Endothelial cell of hepatic sinusoid (primary cell): ENCODE results near the gene RNF212.
"Not testable (repeated sequence)": the region's sequence is repeated elsewhere in the genome, so short reads cannot be mapped to it uniquely, and the experiment has no call there.

ENCODE experiments used
- in situ Hi-C: cut with HindIII; loops from 2 replicates; pipeline ENCODE4 v1.10.0; 2017; ENCODE audit warnings: low sequenced_read_pairs

Gene RNF212

DNA sequence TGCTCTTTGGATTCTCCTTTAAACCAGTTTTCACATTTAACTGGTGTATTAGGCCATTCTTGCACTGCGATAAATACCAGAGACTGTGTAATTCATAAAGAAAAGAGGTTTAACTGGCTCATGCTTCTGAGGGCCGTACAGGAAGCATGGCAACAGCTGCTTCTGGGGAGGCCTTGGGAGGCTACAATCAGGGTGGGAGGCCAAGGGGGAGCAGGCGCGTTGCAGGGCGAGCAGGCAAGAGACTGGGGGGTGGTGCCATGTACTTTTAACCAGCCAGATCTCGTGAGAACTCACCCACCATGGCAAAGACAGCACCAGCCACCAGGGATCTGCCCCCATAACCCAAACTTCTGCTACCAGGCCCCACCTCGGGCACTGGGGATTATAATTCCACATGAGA lies 38.1 kb downstream of the RNF212 start:
- in situ Hi-C loops: no loop called here

DNA sequence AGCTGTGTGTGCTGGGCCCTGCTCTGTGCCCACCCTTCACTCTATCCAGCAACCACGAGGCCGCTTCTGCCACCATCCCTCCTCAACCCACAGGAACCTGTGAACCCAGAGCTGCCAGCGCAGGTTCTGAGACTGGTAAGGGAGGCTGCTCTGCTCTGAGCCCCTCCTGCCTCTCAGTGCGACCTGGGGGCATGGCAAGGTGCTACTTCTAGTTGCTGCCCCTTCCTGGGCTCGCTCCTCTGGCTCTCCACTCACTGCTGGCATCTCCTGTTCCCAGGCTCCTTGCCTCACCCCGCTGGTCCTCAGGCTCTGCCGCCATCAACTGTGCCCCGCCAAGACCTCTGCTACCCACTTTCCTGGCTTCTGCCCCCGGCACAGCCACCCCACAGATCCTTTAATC lies 39.3 kb downstream of the RNF212 start:
- in situ Hi-C loops: no loop called here

DNA sequence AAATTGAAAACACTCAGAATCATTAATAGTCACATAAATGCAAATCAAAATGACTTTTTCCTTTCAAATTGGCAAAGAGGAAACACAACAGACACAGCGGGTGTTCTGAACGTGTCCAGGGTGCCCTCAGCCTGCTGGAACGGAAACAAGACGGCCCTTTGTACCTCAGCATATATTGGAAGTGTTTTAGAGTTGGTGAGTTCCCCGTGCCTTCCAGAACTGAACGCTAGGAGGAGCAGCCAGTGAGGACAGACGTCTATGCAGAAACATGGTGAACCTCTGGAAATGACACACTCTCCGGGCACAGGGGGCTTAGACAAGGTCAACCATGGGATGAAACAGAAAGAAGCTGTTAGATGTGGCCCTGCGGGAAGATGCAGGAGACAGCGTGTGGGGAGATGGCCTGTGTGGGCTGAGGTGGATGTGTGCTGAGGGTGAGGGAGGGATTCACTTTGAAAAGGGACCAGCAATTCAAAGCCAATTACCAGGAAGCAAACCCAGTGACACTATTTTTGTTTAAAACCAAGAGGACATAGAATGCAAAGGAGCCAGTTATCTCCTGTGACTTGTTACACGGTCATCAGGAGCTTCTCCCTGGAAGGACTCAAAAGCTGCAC lies 40.4 kb downstream of the RNF212 start:
- in situ Hi-C loops: no loop called here

DNA sequence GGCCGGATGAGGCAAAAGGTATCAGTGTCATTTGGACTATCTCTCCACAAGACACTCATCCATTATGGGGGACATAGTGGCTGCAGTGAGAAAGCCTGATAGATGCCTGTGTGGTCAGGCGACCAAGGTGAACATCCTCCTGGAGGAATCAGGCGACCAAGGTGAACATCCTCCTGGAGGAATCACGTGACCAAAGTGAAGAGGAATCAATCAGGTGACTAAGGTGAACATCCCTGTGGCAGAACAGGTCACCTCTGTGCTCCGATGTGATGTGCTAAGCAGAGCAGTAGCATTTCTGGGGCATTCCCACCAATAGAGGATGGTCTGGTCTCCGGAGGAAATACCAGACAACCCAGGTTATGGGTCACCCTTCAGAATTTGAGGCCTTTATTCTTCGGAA lies 44.0 kb downstream of the RNF212 start:
- in situ Hi-C loops: no loop called here

DNA sequence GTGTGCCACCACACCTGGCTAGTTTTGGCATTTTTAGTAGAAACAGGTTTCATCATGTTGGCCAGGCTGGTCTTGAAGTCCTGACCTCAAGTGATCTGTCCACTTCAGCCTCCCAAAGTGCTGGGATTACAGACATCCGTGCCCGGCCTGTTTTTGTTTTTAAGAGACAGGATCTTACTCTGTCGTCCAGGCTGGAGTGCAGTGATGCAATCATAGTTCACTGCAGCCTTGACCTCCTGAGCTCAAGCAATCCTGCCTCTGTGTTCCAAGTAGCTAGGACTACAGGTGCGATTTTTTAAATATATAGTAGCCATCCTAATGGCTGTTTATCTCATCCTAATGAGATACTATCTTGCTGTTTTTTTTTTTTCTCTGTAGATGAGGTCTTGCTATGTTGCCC lies 47.6 kb downstream of the RNF212 start:
- in situ Hi-C loops: no loop called here

DNA sequence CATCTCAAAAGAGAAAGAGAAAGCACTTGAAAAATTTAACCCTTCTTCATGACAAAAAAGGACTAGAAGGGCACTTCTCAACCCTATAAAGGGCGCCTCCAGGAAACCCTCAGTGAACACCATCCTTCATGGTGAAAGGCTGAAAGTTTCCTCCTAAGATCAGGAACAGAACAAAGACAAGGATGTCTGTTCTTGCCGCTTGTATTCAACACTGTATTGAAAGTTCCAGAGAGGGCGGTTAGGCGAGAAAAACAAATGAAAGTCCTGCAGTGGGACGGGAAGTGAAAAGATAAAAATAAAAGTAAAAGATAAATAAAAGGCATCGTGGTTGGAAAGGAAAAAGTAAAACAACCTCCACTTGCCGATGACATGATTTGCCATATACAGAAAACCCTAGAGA lies 50.9 kb downstream of the RNF212 start:
- in situ Hi-C loops: no loop called here

DNA sequence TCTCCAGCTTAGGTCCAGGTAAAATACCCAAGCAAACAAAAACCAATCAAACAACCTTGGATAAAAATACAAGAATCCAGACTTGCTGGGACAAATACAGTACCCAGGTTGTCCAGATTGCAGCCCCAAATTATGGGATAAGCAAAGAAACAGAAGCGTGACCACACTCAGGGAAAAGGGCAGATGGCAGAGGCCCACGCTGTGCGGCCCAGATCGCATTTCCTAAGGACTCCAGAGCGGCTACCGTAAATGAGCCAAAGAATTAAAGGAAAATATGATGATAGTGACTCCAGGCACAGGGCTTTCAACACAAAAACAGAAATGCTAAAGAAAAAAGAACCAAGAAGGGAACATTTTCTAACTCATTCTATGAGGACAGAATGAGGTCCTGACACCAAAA lies 51.6 kb downstream of the RNF212 start:
- in situ Hi-C loops: no loop called here

DNA sequence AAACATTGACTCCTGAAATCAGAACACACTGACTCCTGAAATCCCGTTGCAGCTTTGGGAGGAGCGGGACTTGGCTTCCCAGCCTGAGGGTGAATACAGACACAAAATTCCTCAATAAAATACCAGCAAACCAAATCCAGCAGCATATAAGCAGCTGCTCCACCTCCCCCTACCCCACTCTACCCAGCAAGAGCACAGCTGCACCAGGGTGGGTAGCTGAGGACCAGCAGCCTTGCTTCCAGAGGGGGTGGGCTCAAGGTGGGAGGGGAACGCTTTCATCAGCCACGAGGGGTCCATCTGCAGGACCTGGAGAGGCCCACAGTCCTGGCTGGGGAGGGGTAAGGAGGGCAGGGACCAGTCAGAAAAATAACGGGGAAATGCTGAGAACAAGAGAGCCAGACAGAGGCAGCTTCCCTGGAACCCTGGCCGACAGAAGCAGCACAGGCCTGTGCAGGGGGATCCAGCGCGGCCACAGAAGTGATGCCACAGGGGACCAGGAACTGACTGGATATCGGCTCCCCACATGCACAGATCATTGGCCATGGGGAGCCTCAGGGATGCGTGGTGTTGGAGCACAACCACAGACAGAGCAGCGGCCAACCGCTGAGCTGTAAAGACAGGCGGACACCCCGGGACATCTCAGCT lies 52.2 kb downstream of the RNF212 start:
- in situ Hi-C loops: no loop called here

DNA sequence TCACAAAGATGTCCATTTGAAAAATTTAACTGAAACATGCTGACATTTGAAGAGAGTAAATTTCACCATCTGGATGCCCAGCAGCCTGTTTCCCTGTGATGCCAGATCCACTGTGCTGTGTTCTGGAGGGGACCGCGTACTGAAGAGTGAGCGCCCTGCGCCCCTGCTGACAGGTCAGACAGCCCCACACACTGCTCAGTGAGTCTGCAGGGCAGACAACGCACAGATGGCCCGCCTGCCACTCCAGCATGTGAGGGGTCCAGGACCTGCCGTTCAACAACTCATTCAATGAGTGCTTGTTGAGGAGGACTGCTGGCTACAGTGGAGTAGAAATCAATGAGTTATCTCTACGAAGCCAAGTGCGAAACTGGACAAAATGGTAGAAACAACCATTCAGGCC lies 52.7 kb downstream of the RNF212 start:
- in situ Hi-C loops: no loop called here

DNA sequence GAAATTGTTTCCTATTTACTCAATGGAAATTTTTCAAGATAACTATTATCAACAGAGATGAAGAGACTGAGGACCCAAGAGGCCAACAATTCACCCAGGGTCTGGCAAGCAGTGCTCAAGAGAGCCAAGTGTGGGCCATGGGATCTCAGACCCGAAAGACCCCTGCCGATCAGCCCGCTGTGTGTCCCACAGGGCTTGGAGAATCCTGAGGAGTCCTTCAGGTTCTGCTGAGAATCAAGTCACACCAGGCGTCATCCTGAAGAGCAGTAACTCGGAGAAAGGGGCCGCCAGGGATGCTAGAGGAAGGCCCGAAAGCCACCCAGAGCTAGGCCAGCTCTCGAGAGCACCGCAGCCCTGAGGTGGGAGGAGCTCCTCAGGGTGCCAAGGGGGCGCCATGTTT lies 53.2 kb downstream of the RNF212 start:
- in situ Hi-C loops: no loop called here

DNA sequence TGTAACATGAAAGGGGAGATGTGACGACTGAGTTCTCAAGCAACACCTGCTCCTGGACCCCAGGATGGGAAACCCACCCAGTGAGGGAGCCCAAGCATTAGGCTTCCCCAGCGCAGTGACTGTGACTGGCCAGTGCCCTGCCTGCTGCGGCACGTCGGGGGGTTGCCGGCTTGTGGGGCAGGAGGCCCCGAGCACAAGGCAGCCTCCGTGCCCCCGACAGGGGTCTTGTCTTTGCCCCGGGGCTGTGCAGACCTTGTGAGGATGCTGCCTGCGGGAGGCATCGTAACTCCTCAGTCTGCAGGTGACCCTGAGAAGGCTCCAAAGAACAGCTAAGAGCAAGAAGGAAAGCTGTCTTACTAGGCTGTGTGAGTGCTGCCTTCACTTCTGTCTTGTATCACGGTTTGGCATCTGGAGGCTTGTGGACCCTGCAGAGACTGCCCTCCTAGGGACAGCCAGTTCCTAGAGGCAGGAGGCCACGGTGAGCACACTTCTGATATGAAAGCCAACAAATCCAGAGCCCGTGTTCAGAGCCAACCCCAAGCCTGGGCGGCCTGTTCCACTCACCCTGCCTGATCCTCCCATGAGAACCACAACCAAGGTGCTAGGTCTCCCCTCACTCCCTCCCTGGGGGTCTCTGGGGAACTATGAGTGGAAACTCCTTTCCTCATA lies 54.2 kb downstream of the RNF212 start:
- in situ Hi-C loops: no loop called here

DNA sequence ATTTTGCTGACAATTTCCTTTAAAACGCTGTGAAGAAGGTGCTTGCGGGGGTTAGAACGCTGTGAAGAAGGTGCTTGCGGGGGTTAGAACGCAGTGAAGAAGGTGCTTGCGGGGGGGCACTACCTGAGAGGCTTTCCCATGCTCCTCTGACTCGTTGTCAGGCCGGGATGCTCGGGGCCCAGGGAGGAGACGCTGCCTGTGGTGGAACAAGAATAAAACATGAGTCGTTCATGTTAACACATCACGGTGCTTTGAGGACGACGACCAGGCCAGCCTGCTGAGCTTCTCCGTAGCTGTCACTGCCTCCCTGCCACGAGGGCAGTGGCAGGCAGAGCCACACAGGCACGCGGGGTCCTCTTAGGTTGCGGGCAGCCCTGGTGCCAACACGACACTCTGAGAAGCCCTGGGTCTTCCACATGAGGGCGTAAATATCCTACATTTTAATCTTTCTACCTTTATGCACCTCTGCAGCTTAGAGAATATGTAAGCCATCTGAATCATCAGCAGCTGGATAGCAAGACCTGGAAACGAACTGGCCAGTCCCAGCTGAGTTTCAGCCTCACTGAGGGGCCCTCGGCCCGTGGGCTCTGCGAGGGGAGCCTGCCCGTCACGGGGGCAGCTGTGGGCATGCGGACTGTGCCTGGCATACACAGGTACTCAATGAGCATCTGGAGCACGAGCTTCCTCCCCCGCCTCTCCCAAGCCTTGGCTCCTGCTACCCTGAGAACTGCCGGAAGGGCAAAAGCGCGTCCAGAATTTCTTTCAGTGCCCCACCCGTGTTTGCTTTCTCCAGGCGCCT lies 55.0 kb downstream of the RNF212 start:
- in situ Hi-C loops: no loop called here

DNA sequence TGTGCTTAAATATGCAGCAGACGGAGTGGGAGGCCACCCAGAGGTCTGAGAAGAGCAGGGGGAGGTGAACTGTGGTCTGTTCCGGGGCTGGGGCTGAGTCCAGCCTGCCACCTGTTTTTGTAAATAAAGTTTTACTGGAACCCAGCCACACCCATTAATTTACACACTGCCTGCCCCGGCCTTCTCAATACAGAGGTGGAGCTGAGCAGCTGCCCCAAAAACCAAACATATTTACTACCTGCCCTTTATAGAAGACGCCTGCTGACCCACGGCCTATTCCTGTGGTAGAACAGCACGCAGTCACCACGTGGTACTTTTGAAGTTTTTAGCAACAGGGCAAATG lies 56.0 kb downstream of the RNF212 start:
- in situ Hi-C loops: no loop called here

DNA sequence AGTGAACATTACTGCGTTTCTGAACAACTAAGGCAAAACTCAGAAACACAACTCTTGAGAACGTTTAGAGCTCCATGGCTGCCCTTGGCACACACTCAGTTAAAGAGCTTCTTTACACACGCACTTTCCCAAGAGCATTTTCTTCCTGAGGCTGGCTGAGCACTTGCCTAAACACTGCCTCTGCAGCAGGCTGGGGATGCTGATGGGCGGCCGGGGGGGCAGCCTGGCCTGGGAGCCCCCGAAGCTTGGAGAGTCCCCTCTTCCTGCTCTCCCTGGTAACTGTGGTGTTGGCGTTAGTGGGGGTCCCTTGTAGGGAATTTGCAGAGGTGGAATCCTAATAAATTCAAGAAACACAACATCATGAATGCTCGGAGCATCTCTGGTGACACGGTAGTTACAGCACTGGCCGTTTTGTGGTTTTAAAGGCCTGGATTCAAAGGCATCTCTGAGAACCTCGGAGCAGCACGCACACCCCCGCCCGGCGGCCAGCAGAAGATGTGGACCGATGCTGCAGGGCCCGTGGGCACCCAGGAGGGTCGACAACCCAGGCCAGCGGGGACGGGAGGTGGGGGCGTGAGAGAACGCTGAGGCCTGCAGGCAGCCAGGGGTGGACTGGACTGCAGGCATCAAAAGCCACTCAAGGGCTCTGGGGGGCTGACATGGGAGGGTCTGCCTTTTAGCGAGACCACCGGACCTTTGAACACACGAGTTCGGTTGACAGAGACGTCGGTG lies 56.5 kb downstream of the RNF212 start:
- in situ Hi-C loops: no loop called here

DNA sequence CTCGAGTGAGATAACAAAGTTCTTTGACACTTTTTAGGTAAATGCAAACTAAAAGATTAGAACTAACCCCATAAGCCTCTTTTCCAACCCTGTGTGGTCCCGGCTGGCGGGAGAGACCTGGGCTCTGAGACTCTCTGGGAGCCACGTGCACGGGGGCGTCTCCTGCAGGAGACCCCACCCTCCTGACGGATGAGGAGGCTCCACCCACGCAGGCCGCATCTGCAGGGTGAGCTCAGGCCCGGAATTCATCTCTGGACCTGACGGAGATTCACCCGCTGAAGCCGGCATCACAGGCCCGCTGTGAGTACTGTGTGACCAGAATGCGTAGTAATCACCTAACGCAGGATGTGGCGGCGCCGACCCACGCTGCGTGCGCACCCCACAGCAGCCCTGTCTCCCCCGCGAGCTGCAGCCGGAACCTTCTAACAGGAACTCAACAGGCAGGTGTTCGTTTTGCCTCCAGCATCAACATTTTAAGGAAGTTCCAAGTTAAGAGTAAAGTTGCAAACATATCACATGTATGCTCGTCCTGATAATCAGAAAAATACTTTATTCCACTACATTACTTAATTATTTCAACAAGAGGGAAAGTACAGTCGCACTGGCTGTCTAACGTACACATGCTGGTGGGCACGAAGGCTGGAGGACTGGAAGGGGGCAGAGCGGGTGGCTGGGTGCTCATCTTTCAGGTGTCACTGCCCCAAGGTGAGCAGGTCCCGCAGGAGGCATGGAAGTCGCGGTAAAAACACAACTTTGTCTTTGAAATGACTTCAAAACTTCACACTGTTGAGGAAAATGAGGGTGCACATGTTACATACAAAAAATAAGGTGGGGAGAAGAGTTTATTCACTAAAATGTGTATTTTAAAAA lies 57.4 kb downstream of the RNF212 start:
- in situ Hi-C loops: no loop called here

DNA sequence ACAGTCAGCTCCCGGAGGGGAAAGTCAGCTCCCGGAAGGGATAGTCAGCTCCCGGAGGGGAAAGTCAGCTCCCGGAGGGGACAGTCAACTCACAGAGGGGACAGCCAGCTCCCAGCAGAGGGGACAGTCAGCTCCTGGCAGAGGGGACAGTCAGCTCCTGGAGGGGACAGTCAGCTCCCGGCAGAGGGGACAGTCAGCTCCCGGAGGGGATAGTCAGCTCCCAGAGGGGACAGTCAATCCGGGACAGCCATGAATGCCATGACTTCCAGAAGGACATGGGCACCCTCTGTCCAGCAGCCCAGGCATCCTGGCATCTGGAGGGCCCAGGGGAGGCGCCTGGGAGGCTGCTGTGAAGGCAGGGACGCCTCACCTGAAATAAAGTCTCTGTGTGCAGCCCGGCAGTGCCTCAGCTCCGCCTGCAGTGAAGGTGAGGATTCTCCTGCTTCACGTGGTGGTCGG lies 58.1 kb downstream of the RNF212 start:
- in situ Hi-C loops: not testable (repeated sequence)

DNA sequence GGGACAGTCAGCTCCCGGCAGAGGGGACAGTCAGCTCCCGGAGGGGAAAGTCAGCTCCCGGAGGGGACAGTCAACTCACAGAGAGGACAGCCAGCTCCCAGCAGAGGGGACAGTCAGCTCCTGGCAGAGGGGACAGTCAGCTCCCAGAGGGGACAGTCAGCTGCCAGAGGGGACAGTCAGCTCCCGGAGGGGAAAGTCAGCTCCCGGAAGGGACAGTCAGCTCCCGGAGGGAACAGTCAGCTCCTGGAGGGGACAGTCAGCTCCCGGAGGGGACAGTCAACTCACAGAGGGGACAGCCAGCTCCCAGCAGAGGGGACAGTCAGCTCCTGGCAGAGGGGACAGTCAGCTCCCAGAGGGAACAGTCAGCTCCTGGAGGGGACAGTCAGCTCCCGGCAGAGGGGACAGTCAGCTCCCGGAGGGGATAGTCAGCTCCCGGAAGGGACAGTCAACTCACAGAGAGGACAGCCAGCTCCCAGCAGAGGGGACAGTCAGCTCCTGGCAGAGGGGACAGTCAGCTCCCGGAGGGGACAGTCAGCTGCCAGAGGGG lies 58.6 kb downstream of the RNF212 start:
- in situ Hi-C loops: loop anchor here (5.0 kb wide), 1 partner anchor 68 kb away; no protein-coding TSS in a partner anchor

DNA sequence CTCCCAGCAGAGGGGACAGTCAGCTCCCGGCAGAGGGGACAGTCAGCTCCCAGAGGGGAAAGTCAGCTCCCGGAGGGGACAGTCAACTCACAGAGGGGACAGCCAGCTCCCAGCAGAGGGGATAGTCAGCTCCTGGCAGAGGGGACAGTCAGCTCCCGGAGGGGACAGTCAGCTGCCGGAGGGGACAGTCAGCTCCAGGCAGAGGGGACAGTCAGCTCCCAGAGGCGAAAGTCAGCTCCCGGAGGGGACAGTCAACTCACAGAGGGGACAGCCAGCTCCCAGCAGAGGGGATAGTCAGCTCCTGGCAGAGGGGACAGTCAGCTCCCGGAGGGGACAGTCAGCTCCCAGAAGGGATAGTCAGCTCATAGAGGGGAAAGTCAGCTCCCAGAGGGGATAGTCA lies 59.5 kb downstream of the RNF212 start:
- in situ Hi-C loops: loop anchor here (5.0 kb wide), 1 partner anchor 68 kb away; no protein-coding TSS in a partner anchor

DNA sequence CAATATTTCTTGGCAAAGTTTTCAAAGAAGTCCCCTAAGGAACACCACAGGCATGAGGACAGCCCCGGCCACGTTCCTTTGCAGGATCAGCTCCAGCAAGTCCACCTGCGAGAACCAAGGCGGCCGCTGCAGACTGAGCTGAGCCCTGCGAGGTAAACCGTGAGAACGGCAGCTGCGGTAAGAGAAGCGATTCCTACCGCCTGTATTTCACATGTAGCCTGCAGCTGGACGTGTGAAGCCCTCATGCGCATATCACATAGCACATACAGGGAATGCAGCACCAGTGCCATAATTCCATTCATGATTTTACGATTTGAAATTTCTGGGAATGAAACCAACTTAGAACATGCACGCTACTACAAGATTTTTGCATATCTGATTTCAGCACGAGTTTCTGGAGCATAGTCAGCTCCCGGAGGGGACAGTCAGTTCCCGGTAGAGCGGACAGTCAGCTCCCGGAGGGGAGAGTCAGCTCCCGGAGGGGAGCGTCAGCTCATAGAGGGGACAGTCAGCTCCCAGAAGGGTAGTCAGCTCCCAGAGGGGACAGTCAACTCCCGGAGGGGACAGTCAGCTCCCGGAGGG lies 60.2 kb downstream of the RNF212 start:
- in situ Hi-C loops: loop anchor here (5.0 kb wide), 1 partner anchor 69 kb away; no protein-coding TSS in a partner anchor
